ENCODE results near the gene ATF2.

ATF2 gene, protein sequence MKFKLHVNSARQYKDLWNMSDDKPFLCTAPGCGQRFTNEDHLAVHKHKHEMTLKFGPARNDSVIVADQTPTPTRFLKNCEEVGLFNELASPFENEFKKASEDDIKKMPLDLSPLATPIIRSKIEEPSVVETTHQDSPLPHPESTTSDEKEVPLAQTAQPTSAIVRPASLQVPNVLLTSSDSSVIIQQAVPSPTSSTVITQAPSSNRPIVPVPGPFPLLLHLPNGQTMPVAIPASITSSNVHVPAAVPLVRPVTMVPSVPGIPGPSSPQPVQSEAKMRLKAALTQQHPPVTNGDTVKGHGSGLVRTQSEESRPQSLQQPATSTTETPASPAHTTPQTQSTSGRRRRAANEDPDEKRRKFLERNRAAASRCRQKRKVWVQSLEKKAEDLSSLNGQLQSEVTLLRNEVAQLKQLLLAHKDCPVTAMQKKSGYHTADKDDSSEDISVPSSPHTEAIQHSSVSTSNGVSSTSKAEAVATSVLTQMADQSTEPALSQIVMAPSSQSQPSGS

GRCh38 chr2:175167792-175168563 lies at the start of gene ATF2:
Gene ATF2, minus strand, starts transcription at chr2:175168203. Its CDS starts 31,760 bp downstream, at chr2:175136443.
- DNase-seq = peak; percentile 49

GRCh38 chr2:175207741-175208438 lies 39.9 kb upstream of the ATF2 start:
- DNase-seq = no peak

- no peak for DNase-seq
Observed at GRCh38 chr2:175206866-175207265, 38.9 kb upstream of the ATF2 start.

DNA sequence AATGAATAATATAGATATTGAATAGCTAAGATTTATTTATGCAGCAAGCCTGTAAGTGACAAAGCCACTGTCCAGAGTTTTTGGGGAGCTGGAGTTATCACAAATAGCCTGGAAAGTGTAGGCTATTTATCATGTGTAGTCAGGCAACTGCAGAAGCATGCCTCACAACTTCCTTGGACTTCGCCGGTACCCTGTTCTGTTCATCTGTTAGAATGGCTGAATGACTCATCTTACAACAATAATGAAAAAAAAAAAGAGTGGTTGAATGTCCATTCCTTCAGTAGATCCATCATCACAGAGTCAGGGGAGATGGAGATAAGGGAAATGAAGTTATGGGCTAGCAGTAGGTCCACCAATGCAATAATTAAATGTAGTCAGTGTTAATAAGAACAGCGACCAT lies 37.5 kb upstream of the ATF2 start:
- no peak for DNase-seq

GRCh38 chr2:175203621-175204496 lies 35.9 kb upstream of the ATF2 start:
- DNase-seq = peak; percentile 21

GRCh38 chr2:175195012-175195411 lies 27.0 kb upstream of the ATF2 start:
- no peak for DNase-seq

- no peak for DNase-seq
Observed at GRCh38 chr2:175188761-175189160, 20.8 kb upstream of the ATF2 start.

DNA sequence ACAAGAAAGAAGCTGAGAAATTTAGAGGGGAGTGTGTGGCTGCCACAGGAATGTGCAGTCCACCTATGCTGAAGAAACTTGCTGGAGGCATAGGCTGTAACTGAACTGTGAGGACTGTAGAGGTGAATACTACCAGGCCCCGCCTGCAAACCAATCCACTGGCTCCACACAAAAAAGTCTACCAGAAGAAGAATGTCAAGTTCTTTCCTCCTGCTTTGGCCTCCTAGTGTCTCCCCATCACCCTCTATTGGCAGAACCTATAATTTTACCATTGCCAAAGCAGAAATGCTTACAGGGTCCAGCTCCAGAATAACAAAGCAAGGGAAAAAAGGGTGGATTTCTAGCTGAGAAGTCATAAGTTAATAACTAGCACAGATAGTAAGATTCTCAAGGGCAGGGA lies 19.4 kb upstream of the ATF2 start:
- DNase-seq = no peak

DNA sequence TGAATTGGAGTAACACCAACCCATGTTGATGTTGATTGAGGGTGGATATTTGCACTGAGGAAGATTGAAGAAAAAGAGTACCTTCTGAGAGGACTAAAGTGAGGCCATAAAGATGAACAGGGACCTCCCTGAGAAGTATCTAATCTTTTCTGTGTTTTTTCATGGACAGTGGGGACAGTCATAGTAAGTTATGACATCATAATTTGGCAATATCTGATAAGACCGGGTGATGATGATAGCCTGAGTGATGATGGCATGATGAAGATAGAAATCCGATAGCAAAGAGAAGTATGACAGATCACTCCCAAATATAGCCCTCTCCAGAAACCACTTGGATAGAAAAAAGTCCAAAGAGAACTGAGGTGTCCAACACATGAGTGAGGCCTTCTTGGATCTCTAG lies 15.7 kb upstream of the ATF2 start:
- no peak for DNase-seq

GRCh38 chr2:175181877-175182308 lies 13.9 kb upstream of the ATF2 start:
- DNase-seq = no peak

DNA sequence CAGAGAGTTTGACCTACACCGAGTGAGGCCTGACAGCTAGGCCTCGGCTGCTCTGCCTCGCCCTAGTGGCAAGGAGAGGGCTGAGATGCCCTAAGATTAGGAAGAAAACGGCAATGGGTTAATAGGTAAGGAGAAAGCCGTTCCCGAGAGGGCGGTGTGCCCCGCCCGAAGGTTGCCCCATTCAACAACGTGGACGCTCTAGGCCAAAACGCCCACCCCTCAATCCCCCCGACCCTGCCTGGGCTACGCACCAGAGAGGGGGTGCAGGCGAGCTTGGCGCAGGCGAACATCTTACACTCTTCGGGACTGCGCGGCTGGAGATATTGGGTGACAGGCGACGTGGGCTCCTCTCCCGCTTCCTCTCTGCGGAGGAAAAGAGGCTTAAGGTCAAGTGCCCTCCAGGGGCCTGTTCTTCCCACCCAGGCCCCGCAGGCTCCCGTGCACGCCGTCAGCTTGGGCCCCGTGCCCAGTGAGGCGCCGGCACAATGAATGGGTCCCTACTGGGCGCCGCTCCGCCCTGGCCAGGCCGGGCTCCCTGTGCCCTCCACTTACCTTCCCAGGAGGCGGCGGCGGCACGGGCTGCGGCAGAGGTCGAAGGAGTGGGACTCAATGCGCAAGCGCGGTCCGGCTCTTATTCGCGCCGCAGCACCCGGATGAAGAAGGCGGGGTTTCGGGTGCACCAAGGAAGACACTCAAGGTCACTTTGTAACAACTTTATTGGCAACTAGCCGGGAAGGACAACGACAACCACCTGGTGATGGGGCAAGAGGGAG lies 13.3 kb upstream of the ATF2 start, which contains the start of gene ATP5MC3:
Gene ATP5MC3 (minus strand): TSS at position 607 of the 773 bp plus-strand sequence. CDS start 317 bp downstream, at position 290.
- DNase-seq = peak; percentile 79

DNA sequence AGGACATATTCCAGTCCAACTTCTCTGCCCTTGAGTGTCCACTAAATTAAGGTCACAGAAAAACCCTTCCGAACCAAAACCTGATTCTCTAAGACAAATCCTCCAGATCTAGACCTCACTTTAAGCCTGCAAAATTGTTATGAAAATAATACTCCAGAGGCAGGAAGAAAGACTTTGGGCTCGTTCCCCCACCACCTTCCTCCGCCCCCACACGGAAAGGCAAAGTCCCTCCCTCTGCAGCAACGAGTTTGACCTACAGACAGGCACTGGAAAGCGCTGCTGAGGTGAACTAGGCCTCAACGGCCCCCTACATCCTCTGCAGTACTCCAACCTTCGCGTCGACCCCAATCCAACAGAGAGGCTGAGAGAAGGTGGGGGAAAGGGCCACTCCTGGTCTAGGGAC lies 12.7 kb upstream of the ATF2 start:
- DNase-seq = no peak

- DNase-seq = no peak
Observed at GRCh38 chr2:175176624-175177023, 8.6 kb upstream of the ATF2 start.

DNA sequence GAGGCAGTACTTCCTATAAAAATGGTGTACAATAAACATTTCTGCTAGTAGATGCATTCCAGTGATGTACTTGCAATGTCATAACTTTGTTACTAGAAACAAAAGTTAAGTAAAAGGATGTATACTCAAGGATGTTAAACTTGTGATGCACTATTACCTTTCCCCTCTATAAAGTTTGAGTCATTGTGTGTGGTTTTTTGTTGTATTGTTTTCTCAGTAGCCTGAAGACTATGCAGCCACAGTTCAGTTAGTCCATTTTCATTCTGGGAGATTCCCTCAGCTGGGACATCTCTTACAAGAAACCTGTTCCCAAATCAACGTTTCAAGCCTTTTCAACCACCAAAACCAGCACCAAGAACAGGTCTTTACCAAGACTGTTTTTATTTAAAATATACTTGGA lies 7.9 kb upstream of the ATF2 start:
- no peak for DNase-seq

DNA sequence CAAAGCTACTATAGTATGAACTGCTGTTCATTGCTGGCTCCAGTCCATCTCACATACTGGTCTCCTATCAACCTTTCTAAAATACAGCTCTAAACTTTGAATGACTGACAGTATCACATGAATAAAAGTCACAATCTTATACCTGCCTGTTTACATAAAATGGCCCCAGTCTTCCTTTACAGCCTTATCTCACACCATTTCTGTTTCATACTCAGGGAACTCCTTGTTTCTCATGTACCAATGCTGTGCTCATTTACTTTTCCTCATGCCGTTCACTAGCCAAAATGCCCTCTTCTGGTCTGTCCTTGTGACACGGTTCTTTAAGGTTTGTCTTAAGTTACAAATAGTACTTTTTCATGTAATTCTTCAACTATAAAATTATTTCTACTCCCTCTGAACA lies 7.3 kb upstream of the ATF2 start:
- DNase-seq = no peak

GRCh38 chr2:175170659-175171304 lies 2.8 kb upstream of the ATF2 start:
- no peak for DNase-seq

GRCh38 chr2:175169191-175169590 lies 1.2 kb upstream of the ATF2 start:
- DNase-seq = no peak

DNA sequence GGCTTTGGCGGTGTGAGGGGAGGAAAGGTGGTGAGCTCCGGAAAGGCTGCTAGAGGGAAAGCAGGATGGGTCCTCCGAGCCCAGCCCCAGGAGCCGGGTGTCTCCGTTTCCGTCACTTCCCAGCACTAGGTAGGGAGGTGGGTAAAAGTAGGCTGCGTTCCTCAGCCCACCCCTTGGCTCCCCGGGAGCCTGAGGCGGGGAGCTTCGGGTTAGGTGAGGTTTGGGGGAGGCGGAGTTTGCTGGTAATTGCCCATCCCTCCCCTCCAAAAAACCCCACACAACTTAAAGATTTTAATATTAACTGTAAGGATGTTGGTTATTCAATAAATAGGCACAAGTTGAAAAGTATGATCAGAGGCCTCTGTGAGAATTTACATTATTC lies 552 bp upstream of the ATF2 start:
- no peak for DNase-seq

GRCh38 chr2:175167076-175167791 lies 769 bp downstream of the ATF2 start:
- no peak for DNase-seq

DNA sequence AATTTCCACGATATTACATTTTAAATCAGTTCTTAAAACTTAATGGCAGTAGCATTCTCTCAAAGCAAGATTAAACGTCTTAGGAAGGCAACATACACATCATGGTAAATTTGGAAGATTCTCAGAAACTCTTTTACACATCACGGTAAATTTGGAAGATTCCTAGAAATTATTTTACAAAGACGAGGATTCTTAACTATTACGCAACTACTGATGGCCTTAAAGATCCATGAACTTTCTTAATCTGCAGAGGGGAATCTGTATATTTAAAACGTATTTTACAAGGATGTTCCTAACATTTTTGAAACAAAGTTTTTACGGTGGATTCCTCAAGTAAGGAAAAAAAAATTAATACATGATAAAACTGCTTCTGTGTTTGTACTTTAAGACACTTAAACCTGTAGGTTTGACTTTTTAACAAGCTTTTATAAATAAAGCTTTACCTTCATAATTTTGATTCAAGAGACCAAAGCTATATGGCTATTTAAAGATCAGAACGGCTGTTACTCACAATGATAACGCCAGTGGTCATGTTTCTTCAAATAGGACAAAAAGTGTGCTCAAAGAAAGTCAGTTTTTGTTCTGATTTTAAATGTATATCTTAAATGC lies 1.7 kb downstream of the ATF2 start:
- no peak for DNase-seq
